HCT116 (cell line): ENCODE data around the gene TRIAP1. TPM values are rescaled to one million over a fixed set of nuclear protein-coding genes. Genes with fewer than 3 reads are reported as not detected.

Experiments
- ATAC-seq: fragments of 200-7000 bp; cut with Tn5 transposase; 2 replicates; pipeline ENCODE4 v1.9.1; 2020; ENCODE audit warnings: mild to moderate bottlenecking, moderate library complexity
- BruUV-seq: library from RNA; stranded (reverse); fragments of 400-500 nt; replicated peaks from 2 replicates; lab custom pipeline; 2021; lab: Mats Ljungman, UMichigan
- CTCF ChIA-PET: fragments of 300-600 bp; sonication (Branson Sonifier 250); formaldehyde crosslinking; loops from one replicate; lab custom pipeline; 2021; ENCODE audit warnings: antibody characterized with exemption; lab: Charles Lee
- POLR2A ChIA-PET: fragments of 300-600, 350-600 bp; sonication (Branson Sonifier 250); formaldehyde crosslinking; loops from one replicate; lab custom pipeline; 2021; ENCODE audit warnings: antibody characterized with exemption; lab: Charles Lee
- RAD21 ChIA-PET, 2 experiments: fragments of 300-600 bp; sonication (Branson Sonifier 250); formaldehyde crosslinking; loops; one replicate each; lab custom pipeline; 2023; ENCODE audit warnings: low total read pairs in 2 of 2; ENCODE audit not compliant: uncharacterized antibody in 2 of 2, unreplicated experiment in 2 of 2, low non-redundant PET in 1 of 2; lab: Charles Lee
- DNase-seq: peaks from one replicate; pipeline ENCODE4 v3.0.0-alpha.2; 2010; ENCODE audit warnings: low read depth, low spot score
- H2AFZ ChIP-seq: fragments of 200-600 bp; shearing (Covaris generic), sonication (generic); 2 replicates; pipeline ENCODE4 v1.6.1; 2017; ENCODE audit warnings: low read depth, mixed run types, mixed read lengths, antibody characterized with exemption, low read length; ENCODE audit not compliant: poor library complexity, severe bottlenecking
- H3K27ac ChIP-seq: 2 replicates; pipeline ENCODE4 v1.5.1; 2012; ENCODE audit warnings: low read depth, low read length
- H3K27me3 ChIP-seq: fragments of 200-600 bp; sonication (generic); 2 replicates; pipeline ENCODE4 v1.6.1; 2016; ENCODE audit warnings: mixed run types, low read length, mixed read lengths; ENCODE audit not compliant: insufficient read depth
- H3K36me3 ChIP-seq, 2 experiments: fragments of 200-500 bp in 1 of 2; fragments of 200-600 bp in 1 of 2; sonication (Bioruptor generic) in 1 of 2; sonication (generic) in 1 of 2; 2 replicates each; pipeline versions ENCODE4 v1.5.1 to v1.6.1; 2014 to 2016; ENCODE audit warnings: low read length in 2 of 2, inconsistent platforms in 1 of 2, mixed read lengths in 1 of 2, mixed run types in 1 of 2; ENCODE audit not compliant: insufficient read depth in 2 of 2, control insufficient read depth in 1 of 2
- H3K4me1 ChIP-seq, 2 experiments: fragments of 200-600 bp in 1 of 2; sonication (generic) in 1 of 2; 2 replicates each; pipeline versions ENCODE4 v1.5.1 to v1.6.1; 2012 to 2017; ENCODE audit warnings: low read length in 2 of 2, inconsistent platforms in 1 of 2, mild to moderate bottlenecking in 1 of 2, mixed read lengths in 1 of 2, mixed run types in 1 of 2, moderate library complexity in 1 of 2; ENCODE audit not compliant: insufficient read depth in 2 of 2, control insufficient read depth in 1 of 2
- H3K4me2 ChIP-seq: fragments of 200-600 bp; sonication (generic); 2 replicates; pipeline ENCODE4 v1.6.1; 2017; ENCODE audit warnings: mixed run types, low read length, mixed read lengths
- H3K4me3 ChIP-seq, 2 experiments: fragments of 200-600 bp in 1 of 2; sonication (generic) in 1 of 2; replicated peaks in 1 of 2; 2 replicates each; pipeline ENCODE4 v1.5.1; 2011 to 2016; ENCODE audit warnings: low read length in 2 of 2, control low read depth in 1 of 2, low read depth in 1 of 2, mild to moderate bottlenecking in 1 of 2, mixed read lengths in 1 of 2, mixed run types in 1 of 2
- H3K79me2 ChIP-seq: fragments of 200-600 bp; sonication (generic); 2 replicates; pipeline ENCODE4 v1.6.1; 2017; ENCODE audit warnings: mild to moderate bottlenecking, mixed run types, low read length, moderate library complexity, mixed read lengths; ENCODE audit not compliant: insufficient read depth
- H3K9ac ChIP-seq: fragments of 200-600 bp; sonication (generic); 2 replicates; pipeline ENCODE4 v1.6.1; 2016; ENCODE audit warnings: low read length, mixed read lengths
- H3K9me2 ChIP-seq: fragments of 200-600 bp; sonication (generic), shearing (Covaris generic); 2 replicates; pipeline ENCODE4 v1.6.1; 2017; ENCODE audit warnings: mixed run types, mild to moderate bottlenecking, moderate library complexity; ENCODE audit not compliant: insufficient read depth
- H3K9me3 ChIP-seq, 2 experiments: fragments of 200-500 bp in 1 of 2; fragments of 200-600 bp in 1 of 2; sonication (Bioruptor generic) in 1 of 2; sonication (generic) in 1 of 2; 2 replicates each; pipeline ENCODE4 v1.6.1; 2014 to 2017; ENCODE audit warnings: low read length in 2 of 2, mixed read lengths in 2 of 2, inconsistent platforms in 1 of 2, low read depth in 1 of 2, mild to moderate bottlenecking in 1 of 2, mixed run types in 1 of 2, moderate library complexity in 1 of 2; ENCODE audit not compliant: control insufficient read depth in 1 of 2, insufficient read depth in 1 of 2
- H4K20me1 ChIP-seq: fragments of 200-600 bp; sonication (generic), shearing (Covaris generic); 2 replicates; pipeline ENCODE4 v1.6.1; 2017; ENCODE audit warnings: mixed run types, mild to moderate bottlenecking, moderate library complexity; ENCODE audit not compliant: insufficient read depth
- CBX3 ChIP-seq: IDR thresholded peaks from 2 replicates; pipeline ENCODE4 v1.6.1; 2012; ENCODE audit warnings: low read depth
- EZH2 ChIP-seq: fragments of 200-600 bp; sonication (generic); IDR thresholded peaks from 2 replicates; pipeline ENCODE4 v1.6.1; 2017; ENCODE audit warnings: antibody characterized with exemption, mixed run types
- EZH2phosphoT487 ChIP-seq: fragments of 200-600 bp; IDR thresholded peaks from 2 replicates; pipeline ENCODE4 v1.6.1; 2018; ENCODE audit warnings: antibody characterized with exemption, borderline replicate concordance
- RAD21 ChIP-seq: IDR thresholded peaks from 2 replicates; pipeline ENCODE4 v1.6.1; 2012; ENCODE audit warnings: low read depth, mild to moderate bottlenecking
- SIN3A ChIP-seq: IDR thresholded peaks from 2 replicates; pipeline ENCODE4 v1.6.1; 2012; ENCODE audit warnings: low read depth
- SRF ChIP-seq: IDR thresholded peaks from 2 replicates; pipeline ENCODE4 v1.6.1; 2012; ENCODE audit warnings: low read depth
- YY1 ChIP-seq: IDR thresholded peaks from 2 replicates; pipeline ENCODE4 v1.6.1; 2011; ENCODE audit warnings: low read length, low read depth, moderate library complexity, mild to moderate bottlenecking; ENCODE audit not compliant: insufficient replicate concordance; ENCODE audit errors: extremely low read depth
- intact Hi-C: fragments of 100-400 bp; cut with micrococcal nuclease; formaldehyde crosslinking; loops from 2 replicates; pipeline ENCODE4 v1.10.0; 2022
- total RNA-seq: library from RNA; stranded (reverse); gene quantifications from one replicate; pipeline ENCODE4 v1.2.1, GENCODE V29; 2021; ENCODE audit not compliant: unreplicated experiment
- TF ChIP-seq, protein P1 (sequence below): IDR thresholded peaks from 2 replicates; pipeline ENCODE4 v1.6.1; 2012

Gene TRIAP1
- total RNA-seq, 1 experiment from 2014 or later: 40.3 TPM

DNA sequence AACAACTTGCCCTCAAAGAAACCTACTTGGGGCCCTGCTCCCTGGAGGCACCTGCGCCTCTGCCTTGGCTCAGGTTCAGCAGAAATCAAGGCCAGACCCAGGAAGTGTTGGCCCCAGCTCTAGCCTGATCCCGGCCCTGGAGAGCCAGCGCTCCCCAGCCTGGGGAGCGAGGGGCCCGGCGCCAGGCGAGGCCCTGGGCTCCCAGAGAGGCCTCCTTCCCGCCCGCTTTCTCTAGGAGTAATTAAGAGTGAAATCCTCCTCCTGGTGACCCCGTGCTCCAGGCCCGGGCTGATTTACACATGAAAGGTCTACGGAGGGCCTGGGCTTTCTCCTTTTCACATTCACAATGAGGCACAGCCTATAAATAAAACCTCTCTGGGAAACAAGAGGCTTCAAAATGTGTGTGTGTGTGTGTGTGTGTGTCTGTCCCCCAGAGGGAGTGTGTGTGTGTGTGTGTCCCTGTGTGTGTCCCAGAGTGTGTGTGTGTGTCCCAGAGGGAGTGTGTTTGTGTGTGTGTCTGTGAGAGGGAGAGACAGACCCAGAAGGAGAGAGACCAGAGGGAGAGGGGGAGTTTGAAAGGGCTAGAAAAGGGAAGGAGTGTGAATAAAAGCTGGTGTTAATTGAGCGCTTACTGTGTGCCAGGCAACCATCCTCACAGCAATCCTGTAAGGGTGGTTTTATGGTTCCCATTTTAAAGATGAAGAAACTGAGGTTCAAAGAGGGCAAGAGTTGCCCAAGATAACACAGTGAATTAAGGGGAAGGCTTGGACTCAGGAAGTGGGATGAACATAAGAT, 32.1 kb downstream of the TRIAP1 start:
- RAD21 ChIA-PET: no interaction called here
- BruUV-seq: no TSS peak
- no peak for ATAC-seq

DNA sequence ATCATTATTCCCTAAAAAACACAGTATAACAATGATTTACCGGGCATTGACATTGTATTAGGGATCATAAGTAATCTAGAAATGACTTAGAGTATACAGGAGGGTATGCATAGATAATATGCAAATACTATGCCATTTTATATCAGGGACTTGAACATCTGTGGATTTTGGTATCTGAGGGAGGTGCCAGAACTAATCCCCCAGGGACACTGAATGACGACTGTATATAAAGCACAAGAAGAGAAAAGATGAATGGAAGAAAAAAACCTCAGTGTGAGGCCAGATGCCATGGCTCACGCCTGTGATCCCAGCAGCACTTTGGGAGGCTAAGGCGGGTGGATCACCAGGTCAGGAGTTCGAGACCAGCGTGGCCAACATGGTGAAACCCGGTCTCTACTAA, 33.8 kb downstream of the TRIAP1 start:
- DNase-seq (no peak), ATAC-seq (no peak)
- H3K9me2 ChIP-seq: no peaks in the 10 kb centered on the region
- no peak overlapping the region for H3K9ac ChIP-seq
- H3K4me2 ChIP-seq: no peak overlapping the region
- intact Hi-C loops: no loop called here
- H3K4me1 ChIP-seq: no peaks in the 10 kb centered on the region
- no peak overlapping the region for H2AFZ ChIP-seq
- H3K4me3 ChIP-seq: no peak overlapping the region
- H3K36me3 ChIP-seq: no peaks in the 10 kb centered on the region
- H3K79me2 ChIP-seq: no peaks in the 10 kb centered on the region
- RAD21 ChIA-PET: no interaction called here
- TF ChIP-seq, protein P1, sequence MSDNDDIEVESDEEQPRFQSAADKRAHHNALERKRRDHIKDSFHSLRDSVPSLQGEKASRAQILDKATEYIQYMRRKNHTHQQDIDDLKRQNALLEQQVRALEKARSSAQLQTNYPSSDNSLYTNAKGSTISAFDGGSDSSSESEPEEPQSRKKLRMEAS: no peak
- TF ChIP-seq YY1 (no peak), RAD21 (no peak), EZH2phosphoT487 (no peak), SRF (no peak), EZH2 (no peak), CBX3 (no peak)
- CTCF ChIA-PET: no interaction called here
- H3K9me3 ChIP-seq: no peaks in the 10 kb centered on the region
- BruUV-seq: no TSS peak
- POLR2A ChIA-PET: no interaction called here
- no peak overlapping the region for H3K27ac ChIP-seq
- no peaks in the 10 kb centered on the region for H3K27me3 ChIP-seq
- H4K20me1 ChIP-seq: no peaks in the 10 kb centered on the region

More for the DNA sequence above, 32.1 kb downstream of the TRIAP1 start:
- intact Hi-C loops: no loop called here
- H3K79me2 ChIP-seq: no peaks in the 10 kb centered on the region
- CTCF ChIA-PET: no interaction called here
- H3K9ac ChIP-seq: no peak overlapping the region
- POLR2A ChIA-PET: no interaction called here
- H3K4me2 ChIP-seq: no peak overlapping the region
- no peak for TF ChIP-seq SIN3A
- no peak for TF ChIP-seq EZH2
- H3K4me3 ChIP-seq: no peak overlapping the region
- H3K4me1 ChIP-seq: no peaks in the 10 kb centered on the region
- no peaks in the 10 kb centered on the region for H3K36me3 ChIP-seq
- no peak for DNase-seq
- no peak overlapping the region for H2AFZ ChIP-seq
- H3K27ac ChIP-seq: no peak overlapping the region
- no peaks in the 10 kb centered on the region for H4K20me1 ChIP-seq
- H3K27me3 ChIP-seq: no peaks in the 10 kb centered on the region
- no peaks in the 10 kb centered on the region for H3K9me3 ChIP-seq
- H3K9me2 ChIP-seq: no peaks in the 10 kb centered on the region
